Measurements from ENCODE around the gene MINDY4.
A peak's percentile ranks its signal among the peaks of the same experiment; 100 is the strongest.

MINDY4 gene

DNA sequence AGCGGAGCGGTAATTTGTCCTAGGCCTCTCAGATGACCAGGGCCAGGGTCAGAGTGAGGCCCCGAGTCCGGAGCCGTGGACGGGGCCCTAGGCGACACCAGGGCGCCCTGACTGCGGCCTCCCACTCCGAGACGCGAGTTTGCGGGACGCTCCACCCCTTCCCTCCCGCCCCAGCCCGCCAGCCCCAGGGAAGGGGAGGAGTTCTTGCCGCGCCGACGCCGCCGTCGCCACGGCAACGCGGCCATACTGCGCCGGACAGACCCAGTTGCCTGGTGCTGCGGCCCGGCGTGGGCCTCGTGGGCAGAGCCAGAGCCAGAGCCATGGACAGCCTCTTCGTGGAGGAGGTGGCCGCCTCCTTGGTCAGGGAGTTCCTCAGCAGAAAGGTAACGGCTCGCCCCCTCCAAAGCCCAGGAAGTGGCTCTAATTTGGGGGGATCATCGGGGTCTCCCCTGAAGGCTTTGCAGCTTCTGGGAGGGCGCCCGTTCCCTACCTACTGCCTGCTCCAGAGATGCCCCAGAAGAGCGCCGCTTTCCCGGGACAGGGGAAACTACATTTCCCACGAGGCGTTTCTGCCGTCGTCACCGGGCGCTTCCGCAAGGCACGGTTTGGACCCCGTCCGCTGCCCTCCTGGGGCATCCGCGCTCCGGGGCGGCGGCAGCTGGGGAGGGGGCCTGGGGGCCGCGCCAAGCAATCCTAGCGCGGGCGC, at the start of gene MINDY4:
Gene MINDY4, plus strand, starts transcription at position 244 of the 706 bp plus-strand sequence. Its CDS starts 77 bp downstream, at position 321.
- FAIRE-seq: no peak

DNA sequence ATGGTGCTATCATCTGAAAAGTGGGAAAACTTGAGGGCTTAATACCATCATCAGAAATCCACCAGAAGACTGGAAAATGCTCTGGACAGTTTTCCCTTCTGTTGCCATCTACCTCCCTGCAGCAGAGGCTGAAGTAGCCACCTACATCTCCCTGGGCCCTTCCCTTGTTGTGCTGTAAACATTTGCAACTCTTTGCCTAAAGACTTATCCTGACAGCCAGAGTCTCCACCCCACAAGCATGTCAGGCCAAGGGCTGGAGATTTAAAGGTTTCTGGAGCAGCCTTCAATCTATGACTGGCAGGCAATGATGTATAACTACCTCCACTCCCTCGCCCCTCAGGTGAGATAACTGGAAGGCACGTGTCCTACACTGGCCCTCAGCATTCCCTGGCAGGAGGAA, 49.0 kb upstream of the MINDY4 start:
- FAIRE-seq: no peak

DNA sequence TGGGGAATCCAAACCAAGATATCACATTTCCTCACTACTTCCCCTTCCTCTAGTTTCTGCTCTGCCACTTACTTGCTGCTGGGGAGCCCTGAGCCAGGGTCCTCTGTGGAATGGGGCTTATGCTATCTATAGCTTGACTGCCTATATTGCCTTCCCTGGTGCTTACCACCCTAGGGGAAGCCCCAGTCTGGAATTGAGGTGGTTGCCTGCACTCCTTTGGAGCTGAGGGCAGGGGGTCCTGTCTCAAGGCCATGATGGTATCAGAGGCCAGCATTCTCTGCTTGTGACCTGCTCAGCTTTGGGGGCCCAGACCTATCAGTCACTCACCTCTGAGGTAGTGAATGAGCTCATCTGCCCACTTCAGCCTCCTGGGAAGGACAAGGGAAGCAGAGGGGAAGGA, 48.5 kb upstream of the MINDY4 start:
- FAIRE-seq: no peak

- FAIRE-seq: no peak
These were observed 47.4 kb upstream of the MINDY4 start for GRCh38 chr7:30723776-30724175.

- no peak for FAIRE-seq
These were observed 44.8 kb upstream of the MINDY4 start for GRCh38 chr7:30726296-30727006.

GRCh38 chr7:30727061-30727945, 43.9 kb upstream of the MINDY4 start:
- FAIRE-seq: no peak

- no peak for FAIRE-seq
These were observed 42.6 kb upstream of the MINDY4 start for GRCh38 chr7:30728591-30729100.

GRCh38 chr7:30729642-30730041, 41.6 kb upstream of the MINDY4 start:
- no peak for FAIRE-seq

GRCh38 chr7:30730097-30730496, 41.1 kb upstream of the MINDY4 start:
- FAIRE-seq: no peak

GRCh38 chr7:30730996-30731395, 40.2 kb upstream of the MINDY4 start:
- no peak for FAIRE-seq

DNA sequence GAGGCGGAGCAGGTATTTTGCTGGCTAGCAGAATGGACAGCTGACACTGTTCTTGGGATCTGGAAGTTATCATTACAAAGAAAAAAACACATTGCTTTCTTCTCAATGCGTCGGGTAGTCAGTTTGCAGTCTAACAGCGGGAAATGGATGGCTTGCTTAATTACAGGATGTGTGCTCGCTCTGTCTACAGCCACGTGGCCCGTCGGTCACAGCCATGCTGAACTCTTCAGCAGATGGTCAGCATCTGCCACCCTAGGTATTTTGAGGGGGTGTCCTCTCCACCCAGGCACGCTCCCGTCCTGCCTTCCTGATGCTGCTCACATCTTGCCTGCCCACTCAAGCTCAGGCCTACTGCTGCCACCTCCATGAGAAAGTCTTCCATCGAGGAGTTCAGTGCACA, 39.6 kb upstream of the MINDY4 start:
- no peak for FAIRE-seq

GRCh38 chr7:30732606-30733005, 38.6 kb upstream of the MINDY4 start:
- FAIRE-seq: no peak

DNA sequence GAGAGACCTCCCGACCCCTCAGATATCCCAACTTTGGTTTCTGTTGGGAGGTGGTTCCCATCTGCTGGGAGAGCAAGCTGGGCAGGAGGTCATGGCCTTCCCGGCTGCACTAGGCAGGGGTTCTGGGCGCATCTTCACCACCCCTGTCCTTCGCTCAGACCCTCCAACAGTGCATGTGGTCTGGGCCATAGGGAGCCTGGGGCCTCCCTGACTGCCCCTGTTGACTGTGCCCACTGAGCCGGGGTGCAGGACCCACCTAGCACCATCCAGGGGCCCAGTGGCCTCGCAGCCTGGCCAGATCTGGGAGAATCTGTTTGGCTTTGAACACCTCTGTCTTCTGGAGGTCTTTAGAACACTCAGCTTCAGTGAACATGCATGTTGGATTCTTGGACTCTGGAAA, 38.0 kb upstream of the MINDY4 start:
- no peak for FAIRE-seq

- FAIRE-seq: no peak
These were observed 37.5 kb upstream of the MINDY4 start for GRCh38 chr7:30733691-30734090.

GRCh38 chr7:30734497-30734896, 36.7 kb upstream of the MINDY4 start:
- no peak for FAIRE-seq

DNA sequence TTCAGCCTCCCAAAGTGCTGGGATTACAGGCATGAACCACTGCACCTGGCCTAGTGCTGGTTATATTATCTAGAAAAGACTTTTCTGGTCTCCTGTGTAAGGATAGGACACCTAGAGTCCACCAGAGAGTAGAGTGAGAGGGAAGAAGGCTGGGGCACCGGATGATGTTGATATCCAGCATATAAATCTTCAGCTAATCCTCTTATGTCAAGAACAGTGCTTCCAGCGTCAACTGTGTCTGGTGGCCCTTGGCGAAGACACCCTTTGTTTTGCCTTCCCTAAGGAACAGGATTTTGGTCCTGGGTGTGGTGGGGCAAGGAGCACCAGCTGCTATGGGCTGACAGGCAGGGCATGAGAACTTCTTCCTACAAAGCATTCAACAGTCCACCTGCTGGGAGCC, 35.6 kb upstream of the MINDY4 start:
- no peak for FAIRE-seq

DNA sequence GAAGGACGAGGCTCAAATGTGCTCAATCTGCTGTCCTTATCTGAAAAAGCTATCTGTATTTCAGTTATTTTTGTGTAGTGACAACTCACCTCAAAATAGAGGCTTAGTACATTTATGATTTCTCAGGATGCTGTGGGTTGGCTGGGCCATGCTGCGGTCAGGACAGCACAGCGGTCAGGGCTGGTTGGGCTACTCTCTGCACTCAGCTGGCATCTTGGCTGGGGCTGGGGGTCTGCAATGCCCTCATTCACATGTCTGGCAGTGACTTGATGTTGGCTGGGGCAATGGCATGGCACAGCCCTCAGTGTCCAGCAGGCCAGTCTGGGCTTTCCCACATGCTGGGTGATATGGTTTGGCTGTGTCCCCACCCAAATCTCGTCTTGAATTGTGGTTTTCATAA, 34.9 kb upstream of the MINDY4 start:
- FAIRE-seq: no peak

DNA sequence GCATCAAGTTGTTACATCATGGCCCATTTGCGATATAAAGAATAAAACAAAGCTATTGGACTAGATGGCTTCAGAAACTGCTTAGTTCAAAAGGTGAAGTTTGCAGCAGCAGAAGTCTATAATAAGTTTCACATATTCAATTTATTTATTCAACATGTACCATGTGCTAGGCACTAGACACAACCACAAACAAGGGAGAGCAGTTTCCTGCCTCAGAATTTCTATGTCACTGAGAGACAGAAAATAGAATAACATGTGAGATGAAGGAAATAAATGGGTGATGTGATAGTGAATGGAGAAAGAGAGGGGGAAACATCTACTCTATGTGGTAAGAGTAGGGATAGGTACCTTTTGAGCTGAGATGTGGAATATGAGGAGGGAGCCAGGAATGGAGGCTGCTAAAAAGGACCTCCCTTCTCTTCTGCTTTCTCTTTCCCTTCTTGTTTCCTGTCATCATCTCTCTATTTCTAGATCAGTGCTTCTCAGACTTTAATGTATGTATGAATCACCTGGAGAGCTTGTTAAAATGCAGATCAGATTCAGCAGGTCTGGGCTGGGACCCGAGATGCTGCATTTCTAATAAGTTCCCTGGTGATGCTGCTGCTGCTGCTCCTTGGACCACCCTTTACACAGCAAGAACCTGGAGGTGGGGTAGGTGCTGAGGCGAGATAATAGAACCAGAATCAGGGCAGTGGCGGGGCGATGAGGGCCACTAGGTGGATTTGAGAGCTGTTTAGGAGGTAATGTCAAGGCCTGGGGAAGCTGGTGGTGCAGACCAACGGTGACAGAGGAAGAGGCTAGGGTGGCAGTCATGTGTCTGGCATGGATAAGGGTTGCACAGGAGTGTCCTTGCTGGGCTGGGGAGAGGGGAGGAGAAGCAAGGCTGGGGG, 32.9 kb upstream of the MINDY4 start:
- FAIRE-seq: no peak

DNA sequence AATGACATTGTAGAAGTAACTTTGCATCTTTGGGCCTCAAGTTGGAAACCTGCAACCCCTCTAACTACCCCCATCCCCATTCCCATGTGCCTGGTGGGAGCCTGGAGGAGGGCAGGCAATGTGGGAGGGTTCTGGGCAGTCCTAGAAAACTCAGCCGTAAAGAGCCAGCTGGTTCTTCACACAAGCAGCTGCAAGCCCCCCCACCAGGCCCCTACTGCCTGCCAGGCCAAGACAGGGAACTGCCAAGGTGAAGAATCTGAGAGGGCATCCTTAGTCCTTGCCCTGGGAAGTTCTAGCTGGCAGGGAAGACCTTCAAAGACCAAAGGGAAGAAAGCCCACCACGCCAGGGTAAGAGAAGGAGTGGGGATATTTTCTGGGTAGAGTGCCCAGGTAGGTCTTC, 31.5 kb upstream of the MINDY4 start:
- no peak for FAIRE-seq

GRCh38 chr7:30740417-30741181, 30.6 kb upstream of the MINDY4 start:
- FAIRE-seq: peak; percentile 67

DNA sequence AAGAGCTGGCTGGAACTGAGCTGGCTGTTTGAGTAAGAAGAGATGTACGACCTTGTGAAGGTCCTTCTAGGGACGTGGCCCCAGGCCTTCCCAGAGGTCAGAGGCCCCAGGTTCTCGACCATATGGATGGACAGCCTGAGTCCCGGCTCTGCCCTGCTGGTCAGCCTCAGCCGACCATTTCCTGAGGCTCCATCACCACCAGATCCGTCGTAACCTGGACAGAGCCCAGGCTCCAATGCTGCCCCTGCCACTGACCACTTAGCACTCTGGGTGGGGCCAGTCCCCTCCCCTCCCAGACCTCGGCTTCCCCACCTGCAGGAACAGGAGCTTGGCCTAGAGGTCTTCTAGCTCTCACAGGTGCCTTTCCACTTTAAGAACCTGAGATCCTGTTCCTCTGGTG, 29.9 kb upstream of the MINDY4 start:
- no peak for FAIRE-seq

Data from G401.6 (cell line).